Activated T-helper 1 cell treated with anti-CD3 and anti-CD28 coated beads, Interleukin-12 subunit alpha, Interleukin-12 subunit beta, Interleukin-2, Interleukin-4 antibody, amounts not matched to agents 30 ng/mL and 10 ng/mL and 1 ng/mL, durations not matched to agents 14 hours and 24 hours and 36 hours (primary cell): Measurements from ENCODE around the gene ITPR1. TPM values are rescaled to one million over a fixed set of nuclear protein-coding genes. Genes with fewer than 3 reads are reported as not detected.

Source experiments
- DNase-seq: peaks from one replicate; pipeline ENCODE4 v3.0.0; 2021; ENCODE audit warnings: low spot score
- H3K27ac Mint-ChIP-seq: one replicate; pipeline ENCODE4 v1.8.0; 2021; ENCODE audit warnings: mild to moderate bottlenecking, mixed read lengths
- H3K27me3 Mint-ChIP-seq: one replicate; pipeline ENCODE4 v1.8.0; 2022; ENCODE audit warnings: mild to moderate bottlenecking, moderate library complexity, mixed read lengths; ENCODE audit not compliant: insufficient read depth
- H3K36me3 Mint-ChIP-seq: one replicate; pipeline ENCODE4 v1.8.0; 2021; ENCODE audit warnings: low read depth, mixed read lengths
- H3K4me1 Mint-ChIP-seq: one replicate; pipeline ENCODE4 v1.8.0; 2021; ENCODE audit warnings: low read depth, mixed read lengths
- H3K4me3 Mint-ChIP-seq: one replicate; pipeline ENCODE4 v1.8.0; 2021; ENCODE audit warnings: mild to moderate bottlenecking, moderate library complexity, mixed read lengths
- H3K9me3 Mint-ChIP-seq: one replicate; pipeline ENCODE4 v1.8.0; 2021; ENCODE audit warnings: mixed read lengths
- intact Hi-C: fragments of 100-400 bp; cut with micrococcal nuclease; formaldehyde crosslinking; loops from one replicate; pipeline ENCODE4 v1.15.1; 2024
- total RNA-seq: library from RNA; stranded (reverse); gene quantifications from 2 replicates; pipeline ENCODE4 v1.2.3, GENCODE V29; 2022

The ITPR1 gene
- total RNA-seq, 1 donor from 2014 or later, result 108 TPM

GRCh38 chr3:4533489-4534443 is 40.6 kb downstream of the ITPR1 start:
- H3K27ac Mint-ChIP-seq, result no peak overlapping the region
- peaks cover 12% of the 10 kb centered on the region for H3K36me3 Mint-ChIP-seq
- no peaks in the 10 kb centered on the region for H3K9me3 Mint-ChIP-seq
- no peaks in the 10 kb centered on the region for H3K27me3 Mint-ChIP-seq
- H3K4me3 Mint-ChIP-seq, result no peak overlapping the region
- intact Hi-C loops, result no loop called here
- no peak for DNase-seq
- no peaks in the 10 kb centered on the region for H3K4me1 Mint-ChIP-seq

- Mint-ChIP-seq H3K36me3 (peaks cover 10% of the 10 kb centered on the region), H3K4me1 (no peaks in the 10 kb centered on the region), H3K27ac (no peak overlapping the region), H3K4me3 (no peak overlapping the region), H3K9me3 (no peaks in the 10 kb centered on the region), H3K27me3 (no peaks in the 10 kb centered on the region)
- intact Hi-C loops, result no loop called here
- no peak for DNase-seq
Observed at GRCh38 chr3:4534906-4535305, 41.8 kb downstream of the ITPR1 start.

- no peaks in the 10 kb centered on the region for H3K27me3 Mint-ChIP-seq
- H3K27ac Mint-ChIP-seq, result no peak overlapping the region
- peaks cover 10% of the 10 kb centered on the region for H3K36me3 Mint-ChIP-seq
- no peaks in the 10 kb centered on the region for H3K9me3 Mint-ChIP-seq
- no peak overlapping the region for H3K4me3 Mint-ChIP-seq
- intact Hi-C loops, result no loop called here
- DNase-seq, result no peak
- no peaks in the 10 kb centered on the region for H3K4me1 Mint-ChIP-seq
Observed at GRCh38 chr3:4536260-4536659, 43.1 kb downstream of the ITPR1 start.

GRCh38 chr3:4540267-4540666 is 47.1 kb downstream of the ITPR1 start:
- no peak for DNase-seq
- Mint-ChIP-seq H3K4me1 (no peaks in the 10 kb centered on the region), H3K27me3 (no peaks in the 10 kb centered on the region), H3K9me3 (no peaks in the 10 kb centered on the region), H3K4me3 (no peak overlapping the region), H3K36me3 (peaks cover 12% of the 10 kb centered on the region), H3K27ac (no peak overlapping the region)
- intact Hi-C loops, result no loop called here

- Mint-ChIP-seq H3K4me3 (no peak overlapping the region), H3K27ac (no peak overlapping the region), H3K36me3 (peaks cover 8% of the 10 kb centered on the region), H3K27me3 (no peaks in the 10 kb centered on the region), H3K4me1 (no peaks in the 10 kb centered on the region), H3K9me3 (no peaks in the 10 kb centered on the region)
- DNase-seq, result no peak
- intact Hi-C loops, result no loop called here
Observed at GRCh38 chr3:4543110-4543509, 50.0 kb downstream of the ITPR1 start.

GRCh38 chr3:4546346-4547178 is 53.4 kb downstream of the ITPR1 start:
- Mint-ChIP-seq H3K4me1 (peaks cover 5% of the 10 kb centered on the region), H3K4me3 (no peak overlapping the region), H3K27ac (no peak overlapping the region), H3K36me3 (peaks cover 2% of the 10 kb centered on the region), H3K9me3 (no peaks in the 10 kb centered on the region), H3K27me3 (no peaks in the 10 kb centered on the region)
- intact Hi-C loops, result no loop called here
- no peak for DNase-seq

GRCh38 chr3:4547799-4548198 is 54.7 kb downstream of the ITPR1 start:
- Mint-ChIP-seq H3K27me3 (no peaks in the 10 kb centered on the region), H3K4me1 (peaks cover 9% of the 10 kb centered on the region), H3K9me3 (no peaks in the 10 kb centered on the region), H3K36me3 (no peaks in the 10 kb centered on the region), H3K27ac (no peak overlapping the region), H3K4me3 (no peak overlapping the region)
- DNase-seq, result no peak
- intact Hi-C loops, result no loop called here

GRCh38 chr3:4548356-4548755 is 55.2 kb downstream of the ITPR1 start:
- Mint-ChIP-seq H3K27ac (no peak overlapping the region), H3K4me3 (no peak overlapping the region), H3K27me3 (no peaks in the 10 kb centered on the region), H3K36me3 (no peaks in the 10 kb centered on the region), H3K9me3 (no peaks in the 10 kb centered on the region), H3K4me1 (peaks cover 9% of the 10 kb centered on the region)
- no peak for DNase-seq
- intact Hi-C loops, result no loop called here

- H3K4me1 Mint-ChIP-seq, result peaks cover 9% of the 10 kb centered on the region
- intact Hi-C loops, result no loop called here
- no peaks in the 10 kb centered on the region for H3K9me3 Mint-ChIP-seq
- H3K27ac Mint-ChIP-seq, result no peak overlapping the region
- no peaks in the 10 kb centered on the region for H3K36me3 Mint-ChIP-seq
- no peaks in the 10 kb centered on the region for H3K27me3 Mint-ChIP-seq
- DNase-seq, result no peak
- H3K4me3 Mint-ChIP-seq, result no peak overlapping the region
Observed at GRCh38 chr3:4548780-4549179, 55.6 kb downstream of the ITPR1 start.

- Mint-ChIP-seq H3K9me3 (no peaks in the 10 kb centered on the region), H3K27ac (no peak overlapping the region), H3K27me3 (no peaks in the 10 kb centered on the region), H3K4me3 (no peak overlapping the region), H3K36me3 (no peaks in the 10 kb centered on the region), H3K4me1 (peaks cover 9% of the 10 kb centered on the region)
- no peak for DNase-seq
- intact Hi-C loops, result no loop called here
Observed at GRCh38 chr3:4549896-4550295, 56.7 kb downstream of the ITPR1 start.

- no peak overlapping the region for H3K27ac Mint-ChIP-seq
- H3K4me3 Mint-ChIP-seq, result no peak overlapping the region
- no peak for DNase-seq
- H3K27me3 Mint-ChIP-seq, result no peaks in the 10 kb centered on the region
- H3K4me1 Mint-ChIP-seq, result peaks cover 9% of the 10 kb centered on the region
- H3K9me3 Mint-ChIP-seq, result no peaks in the 10 kb centered on the region
- intact Hi-C loops, result no loop called here
- no peaks in the 10 kb centered on the region for H3K36me3 Mint-ChIP-seq
Observed at GRCh38 chr3:4551051-4551711, 58.0 kb downstream of the ITPR1 start.

GRCh38 chr3:4551794-4552442 is 58.8 kb downstream of the ITPR1 start:
- no peak for DNase-seq
- intact Hi-C loops, result no loop called here
- Mint-ChIP-seq H3K4me3 (no peak overlapping the region), H3K9me3 (no peaks in the 10 kb centered on the region), H3K27ac (no peak overlapping the region), H3K36me3 (peaks cover 1% of the 10 kb centered on the region), H3K4me1 (peaks cover 9% of the 10 kb centered on the region), H3K27me3 (no peaks in the 10 kb centered on the region)
